ENCODE measurements around the gene PRR19. TPM values are rescaled to one million over a fixed set of nuclear protein-coding genes. Genes with fewer than 3 reads are reported as not detected.

The PRR19 gene
- polyA plus RNA-seq, 1 donor from 2014 or later, result 2.4 TPM

DNA sequence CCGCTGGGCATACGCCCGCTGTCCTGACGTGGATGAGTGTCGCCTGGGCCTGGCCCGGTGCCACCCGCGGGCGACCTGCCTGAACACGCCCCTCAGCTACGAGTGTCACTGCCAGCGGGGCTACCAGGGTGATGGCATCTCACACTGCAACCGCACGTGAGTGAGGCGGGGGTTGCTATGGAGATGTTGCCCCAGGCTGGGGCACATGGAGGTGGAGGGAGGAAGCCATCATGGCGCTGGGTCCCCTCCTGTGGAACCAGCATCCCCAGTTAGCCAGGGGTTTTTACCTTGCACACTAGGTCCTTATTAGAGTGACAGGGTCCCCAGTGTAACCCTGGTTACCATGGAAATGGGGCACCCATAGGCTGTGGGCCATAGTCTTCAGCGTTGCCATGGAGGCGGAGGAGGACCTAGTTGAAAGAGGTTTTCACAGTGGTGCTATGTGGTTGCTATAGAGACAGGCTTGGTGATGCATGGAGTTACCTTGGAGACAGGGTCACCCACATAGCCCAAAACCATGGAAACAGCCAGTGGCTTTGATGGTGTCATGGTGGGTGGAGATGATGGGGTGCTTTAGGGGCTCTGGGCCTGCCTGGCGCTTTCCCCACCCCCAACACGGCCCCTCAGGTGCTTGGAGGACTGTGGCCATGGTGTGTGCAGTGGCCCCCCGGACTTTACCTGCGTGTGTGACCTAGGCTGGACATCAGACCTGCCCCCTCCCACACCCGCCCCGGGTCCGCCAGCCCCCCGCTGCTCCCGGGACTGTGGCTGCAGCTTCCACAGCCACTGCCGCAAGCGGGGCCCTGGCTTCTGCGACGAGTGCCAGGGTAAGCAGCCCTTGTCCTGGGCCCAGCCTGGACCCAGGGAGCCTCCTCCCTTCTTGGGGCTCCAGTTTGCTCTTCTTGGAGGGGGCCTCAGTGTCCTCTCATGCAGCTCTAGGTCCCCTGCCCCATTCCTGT is 50.6 kb downstream of the PRR19 start:
- TF ChIP-seq EZH2 (IDR thresholded peaks at IDR 0.05; ENCODE audit: borderline replicate concordance, insufficient read depth, low read length, poor library complexity, severe bottlenecking) (no peak), SMC3 (conservative IDR thresholded peaks at IDR 0.05; ENCODE audit: poor library complexity) (peak; percentile 59), EP300 (conservative IDR thresholded peaks at IDR 0.05; ENCODE audit: poor library complexity, severe bottlenecking) (peak; percentile 97), TAF1 (IDR thresholded peaks at IDR 0.05; ENCODE audit: low read depth) (peak; percentile 44), POLR2AphosphoS5 (IDR thresholded peaks at IDR 0.05) (peak; percentile 22), MXI1 (conservative IDR thresholded peaks at IDR 0.05; ENCODE audit: poor library complexity, severe bottlenecking) (peak; percentile 97), RAD21 (conservative IDR thresholded peaks at IDR 0.05) (peak; percentile 18)
- TF ChIP-seq, protein P1, sequence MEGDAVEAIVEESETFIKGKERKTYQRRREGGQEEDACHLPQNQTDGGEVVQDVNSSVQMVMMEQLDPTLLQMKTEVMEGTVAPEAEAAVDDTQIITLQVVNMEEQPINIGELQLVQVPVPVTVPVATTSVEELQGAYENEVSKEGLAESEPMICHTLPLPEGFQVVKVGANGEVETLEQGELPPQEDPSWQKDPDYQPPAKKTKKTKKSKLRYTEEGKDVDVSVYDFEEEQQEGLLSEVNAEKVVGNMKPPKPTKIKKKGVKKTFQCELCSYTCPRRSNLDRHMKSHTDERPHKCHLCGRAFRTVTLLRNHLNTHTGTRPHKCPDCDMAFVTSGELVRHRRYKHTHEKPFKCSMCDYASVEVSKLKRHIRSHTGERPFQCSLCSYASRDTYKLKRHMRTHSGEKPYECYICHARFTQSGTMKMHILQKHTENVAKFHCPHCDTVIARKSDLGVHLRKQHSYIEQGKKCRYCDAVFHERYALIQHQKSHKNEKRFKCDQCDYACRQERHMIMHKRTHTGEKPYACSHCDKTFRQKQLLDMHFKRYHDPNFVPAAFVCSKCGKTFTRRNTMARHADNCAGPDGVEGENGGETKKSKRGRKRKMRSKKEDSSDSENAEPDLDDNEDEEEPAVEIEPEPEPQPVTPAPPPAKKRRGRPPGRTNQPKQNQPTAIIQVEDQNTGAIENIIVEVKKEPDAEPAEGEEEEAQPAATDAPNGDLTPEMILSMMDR (IDR thresholded peaks at IDR 0.05; ENCODE audit: poor library complexity, severe bottlenecking), result no peak
- TF ChIP-seq, protein P2, sequence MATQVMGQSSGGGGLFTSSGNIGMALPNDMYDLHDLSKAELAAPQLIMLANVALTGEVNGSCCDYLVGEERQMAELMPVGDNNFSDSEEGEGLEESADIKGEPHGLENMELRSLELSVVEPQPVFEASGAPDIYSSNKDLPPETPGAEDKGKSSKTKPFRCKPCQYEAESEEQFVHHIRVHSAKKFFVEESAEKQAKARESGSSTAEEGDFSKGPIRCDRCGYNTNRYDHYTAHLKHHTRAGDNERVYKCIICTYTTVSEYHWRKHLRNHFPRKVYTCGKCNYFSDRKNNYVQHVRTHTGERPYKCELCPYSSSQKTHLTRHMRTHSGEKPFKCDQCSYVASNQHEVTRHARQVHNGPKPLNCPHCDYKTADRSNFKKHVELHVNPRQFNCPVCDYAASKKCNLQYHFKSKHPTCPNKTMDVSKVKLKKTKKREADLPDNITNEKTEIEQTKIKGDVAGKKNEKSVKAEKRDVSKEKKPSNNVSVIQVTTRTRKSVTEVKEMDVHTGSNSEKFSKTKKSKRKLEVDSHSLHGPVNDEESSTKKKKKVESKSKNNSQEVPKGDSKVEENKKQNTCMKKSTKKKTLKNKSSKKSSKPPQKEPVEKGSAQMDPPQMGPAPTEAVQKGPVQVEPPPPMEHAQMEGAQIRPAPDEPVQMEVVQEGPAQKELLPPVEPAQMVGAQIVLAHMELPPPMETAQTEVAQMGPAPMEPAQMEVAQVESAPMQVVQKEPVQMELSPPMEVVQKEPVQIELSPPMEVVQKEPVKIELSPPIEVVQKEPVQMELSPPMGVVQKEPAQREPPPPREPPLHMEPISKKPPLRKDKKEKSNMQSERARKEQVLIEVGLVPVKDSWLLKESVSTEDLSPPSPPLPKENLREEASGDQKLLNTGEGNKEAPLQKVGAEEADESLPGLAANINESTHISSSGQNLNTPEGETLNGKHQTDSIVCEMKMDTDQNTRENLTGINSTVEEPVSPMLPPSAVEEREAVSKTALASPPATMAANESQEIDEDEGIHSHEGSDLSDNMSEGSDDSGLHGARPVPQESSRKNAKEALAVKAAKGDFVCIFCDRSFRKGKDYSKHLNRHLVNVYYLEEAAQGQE (IDR thresholded peaks at IDR 0.05; ENCODE audit: borderline replicate concordance), result no peak
- Histone ChIP-seq H3K36me3 (ENCODE audit: insufficient read depth, low read length) (no peaks in the 10 kb centered on the region), H3K9me2 (ENCODE audit: insufficient read depth, low read length) (no peaks in the 10 kb centered on the region), H3K27me3 (ENCODE audit: insufficient read depth, low read depth, low read length) (no peaks in the 10 kb centered on the region), H4K20me1 (ENCODE audit: insufficient read depth) (no peaks in the 10 kb centered on the region), H3K9me3 (ENCODE audit: low read length) (no peaks in the 10 kb centered on the region), H3K9ac (ENCODE audit: low read length) (peak overlapping the region; percentile 76), H3K27ac (ENCODE audit: low read length) (peak overlapping the region; percentile 97), H2AFZ (ENCODE audit: low read depth, low read length) (no peak overlapping the region), H3F3A (ENCODE audit: insufficient read depth, low read length, poor library complexity, severe bottlenecking) (no peaks in the 10 kb centered on the region), H3K79me2 (replicated peaks; ENCODE audit: insufficient read depth, low read length) (no peaks in the 10 kb centered on the region), H3K4me2 (ENCODE audit: low read length) (peak overlapping the region; percentile 74), H3K4me3 (ENCODE audit: low read length) (peak overlapping the region; percentile 59)

DNA sequence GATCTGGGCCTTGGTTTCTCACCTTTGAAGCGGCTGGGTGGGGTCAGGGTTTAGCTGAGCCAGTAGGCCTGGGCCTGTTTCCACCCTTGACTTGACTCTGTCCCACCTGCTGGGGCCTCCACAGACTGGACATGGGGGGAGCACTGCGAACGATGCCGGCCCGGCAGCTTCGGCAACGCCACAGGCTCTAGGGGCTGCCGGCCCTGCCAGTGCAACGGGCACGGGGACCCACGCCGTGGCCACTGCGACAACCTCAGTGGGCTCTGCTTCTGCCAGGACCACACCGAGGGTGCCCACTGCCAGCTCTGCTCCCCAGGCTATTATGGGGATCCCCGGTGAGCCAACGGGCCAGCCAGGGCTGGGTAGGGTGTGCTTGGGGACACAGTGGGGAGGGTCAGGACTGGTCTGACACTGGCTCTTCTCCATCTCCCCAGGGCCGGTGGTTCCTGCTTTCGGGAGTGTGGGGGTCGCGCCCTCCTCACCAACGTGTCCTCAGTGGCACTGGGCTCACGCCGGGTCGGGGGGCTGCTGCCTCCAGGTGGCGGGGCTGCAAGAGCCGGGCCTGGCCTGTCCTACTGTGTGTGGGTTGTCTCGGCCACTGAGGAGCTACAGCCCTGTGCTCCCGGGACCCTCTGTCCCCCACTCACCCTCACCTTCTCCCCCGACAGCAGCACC is 51.5 kb downstream of the PRR19 start:
- Histone ChIP-seq H3K27me3 (ENCODE audit: insufficient read depth, low read depth, low read length) (no peaks in the 10 kb centered on the region), H3K36me3 (ENCODE audit: insufficient read depth, low read length) (no peaks in the 10 kb centered on the region), H3K4me3 (ENCODE audit: low read length) (peak overlapping the region; percentile 59), H3K27ac (ENCODE audit: low read length) (peak overlapping the region; percentile 97), H2AFZ (ENCODE audit: low read depth, low read length) (no peak overlapping the region), H3K9ac (ENCODE audit: low read length) (peak overlapping the region; percentile 69), H3F3A (ENCODE audit: insufficient read depth, low read length, poor library complexity, severe bottlenecking) (no peaks in the 10 kb centered on the region), H3K9me2 (ENCODE audit: insufficient read depth, low read length) (no peaks in the 10 kb centered on the region), H3K9me3 (ENCODE audit: low read length) (no peaks in the 10 kb centered on the region), H3K4me2 (ENCODE audit: low read length) (peak overlapping the region; percentile 74), H4K20me1 (ENCODE audit: insufficient read depth) (no peaks in the 10 kb centered on the region), H3K79me2 (replicated peaks; ENCODE audit: insufficient read depth, low read length) (no peaks in the 10 kb centered on the region)
- TF ChIP-seq RAD21 (conservative IDR thresholded peaks at IDR 0.05) (no peak), SMC3 (conservative IDR thresholded peaks at IDR 0.05; ENCODE audit: poor library complexity) (no peak), MXI1 (conservative IDR thresholded peaks at IDR 0.05; ENCODE audit: poor library complexity, severe bottlenecking) (no peak), EZH2 (IDR thresholded peaks at IDR 0.05; ENCODE audit: borderline replicate concordance, insufficient read depth, low read length, poor library complexity, severe bottlenecking) (no peak), TAF1 (IDR thresholded peaks at IDR 0.05; ENCODE audit: low read depth) (no peak), POLR2AphosphoS5 (IDR thresholded peaks at IDR 0.05) (no peak)
- TF ChIP-seq, protein P1 (IDR thresholded peaks at IDR 0.05; ENCODE audit: poor library complexity, severe bottlenecking), result no peak
- TF ChIP-seq, protein P2 (IDR thresholded peaks at IDR 0.05; ENCODE audit: borderline replicate concordance), result no peak

All from neural cell (in vitro differentiated cells).